CD4-positive, alpha-beta T cell treated with Interleukin-17A for 1 hour (primary cell): ENCODE data around the gene SRPRB.

Source experiments
- DNase-seq: peaks from one replicate; pipeline ENCODE4 v3.0.0-alpha.2; 2020

The SRPRB gene

DNA sequence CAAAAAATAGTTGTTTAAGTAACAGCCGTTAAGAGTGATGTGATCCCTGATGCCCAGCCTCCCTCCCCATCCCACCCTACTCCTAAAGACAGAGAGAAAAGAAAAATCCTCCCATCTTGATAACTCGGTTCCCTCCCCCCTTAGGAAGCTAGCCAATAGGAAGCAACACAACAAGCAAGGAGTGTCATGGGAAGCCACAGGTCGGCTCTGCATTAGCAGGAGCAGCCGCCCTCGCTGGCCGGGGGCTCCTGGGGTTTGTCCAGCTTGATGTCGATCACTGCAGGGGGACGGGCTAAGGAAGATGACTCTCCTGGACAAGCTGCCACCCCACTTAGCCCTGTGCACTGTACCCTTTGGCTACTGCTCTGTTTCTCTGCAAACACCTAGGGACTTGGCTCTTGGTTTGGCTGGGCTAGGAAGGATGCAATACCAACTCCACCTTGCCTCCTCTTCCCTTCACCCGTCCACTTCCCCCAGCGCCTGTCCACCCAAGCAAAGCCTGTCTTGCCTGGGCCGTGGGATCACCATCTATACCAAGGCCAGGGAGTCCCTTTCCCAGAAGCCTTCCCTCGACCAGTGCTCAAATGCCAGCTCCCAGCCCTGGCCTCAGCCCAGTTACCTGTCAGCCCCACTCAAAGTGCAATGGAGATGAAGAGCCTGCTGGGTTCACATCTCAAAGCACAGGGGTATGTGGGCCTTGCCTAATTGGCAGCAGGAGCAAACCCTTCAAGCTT, 23.1 kb downstream of the SRPRB start:
- no peak for DNase-seq

GRCh38 chr3:133829310-133829707, 23.7 kb downstream of the SRPRB start:
- no peak for DNase-seq

GRCh38 chr3:133830071-133830470, 24.5 kb downstream of the SRPRB start:
- no peak for DNase-seq

GRCh38 chr3:133831966-133832801, 26.6 kb downstream of the SRPRB start:
- no peak for DNase-seq

DNA sequence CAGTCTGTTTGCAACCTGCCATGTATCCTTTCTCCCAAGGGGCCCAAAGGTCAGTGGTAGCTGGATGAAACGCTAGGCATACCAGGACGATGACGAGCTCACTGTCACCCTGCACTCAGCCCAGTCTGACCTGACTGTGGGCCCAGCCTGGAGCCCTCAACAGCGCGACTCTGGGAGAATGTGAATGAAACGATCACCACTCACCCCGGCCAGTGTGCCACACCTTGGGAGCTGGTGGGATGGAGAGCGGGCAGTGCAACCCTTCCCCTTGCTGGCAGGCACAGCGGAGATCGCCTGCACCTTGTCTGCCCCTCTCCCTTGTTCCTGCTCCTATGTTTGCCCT, 27.2 kb downstream of the SRPRB start:
- no peak for DNase-seq

GRCh38 chr3:133833267-133833666, 27.7 kb downstream of the SRPRB start:
- DNase-seq: no peak

DNA sequence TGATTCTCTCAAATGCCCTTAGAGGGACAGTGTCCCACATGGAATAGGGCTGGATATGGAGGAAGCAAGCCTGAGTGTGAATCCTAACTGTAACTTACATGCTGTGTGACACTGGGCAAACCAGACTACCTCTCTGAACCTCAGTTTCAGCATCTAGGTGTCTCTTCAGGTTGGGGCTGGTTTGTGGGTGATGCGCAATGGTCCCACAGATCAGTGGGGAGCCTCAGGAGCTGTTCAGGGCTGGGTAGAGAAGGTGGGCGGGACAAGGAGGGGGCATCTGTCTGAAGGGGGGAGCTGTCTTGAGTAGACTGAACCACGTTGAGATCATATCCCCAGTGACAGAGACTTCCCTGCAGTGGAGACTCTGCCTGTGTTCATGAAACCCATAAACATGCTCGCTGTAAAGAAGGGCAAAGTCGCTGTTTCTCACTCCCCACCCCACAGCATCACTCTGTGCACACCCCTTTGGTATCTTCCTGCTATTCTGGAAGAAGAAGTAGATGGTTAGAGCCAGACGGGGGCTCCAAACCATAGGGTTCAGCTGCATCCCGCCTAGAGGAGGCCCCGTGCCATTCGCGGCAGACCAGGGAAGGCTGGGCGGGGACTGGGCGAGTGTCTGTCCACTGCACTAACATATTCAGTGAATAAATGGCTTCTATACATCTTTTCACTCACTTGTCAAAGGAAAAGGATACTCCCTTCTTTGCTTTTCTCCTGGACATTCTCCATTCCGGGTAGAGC, 28.4 kb downstream of the SRPRB start:
- no peak for DNase-seq

- DNase-seq: no peak
These were observed 29.2 kb downstream of the SRPRB start for GRCh38 chr3:133834621-133835417.

DNA sequence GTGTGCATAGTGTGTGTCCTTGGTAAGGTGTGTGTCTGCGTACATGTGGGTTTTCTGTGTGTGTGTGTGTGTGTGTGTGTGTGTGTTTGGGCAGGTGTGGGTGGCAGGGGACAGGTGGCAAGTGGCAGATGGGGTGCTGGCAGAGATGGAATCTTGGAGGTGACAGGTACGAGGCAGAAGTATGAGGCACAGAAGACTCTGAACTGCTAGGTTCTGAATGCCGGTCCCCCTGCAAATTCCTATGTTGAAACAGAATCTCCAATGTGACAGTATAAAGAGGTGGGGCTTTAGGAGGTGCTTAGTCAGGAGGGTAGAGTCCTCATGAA, 29.8 kb downstream of the SRPRB start:
- DNase-seq: no peak

DNA sequence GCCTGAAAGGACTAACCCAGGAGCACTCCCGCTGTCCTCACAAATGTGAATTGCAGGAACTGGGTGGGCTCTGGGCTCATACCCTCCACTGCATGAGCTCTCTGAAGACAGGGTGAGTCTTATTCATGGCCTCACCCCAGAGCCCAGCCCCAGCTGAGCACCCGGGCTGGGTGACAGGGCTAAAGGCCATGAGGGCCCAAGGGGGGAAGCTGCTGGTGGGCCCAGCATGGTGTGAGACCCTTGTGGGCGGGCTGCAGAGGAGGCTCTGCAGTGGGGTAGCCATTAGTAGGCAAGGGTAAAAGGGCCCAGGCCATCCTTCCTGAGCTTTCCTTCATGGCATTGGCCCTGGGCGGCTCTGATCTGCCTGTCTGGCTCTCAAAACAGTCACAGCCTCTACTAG, 30.3 kb downstream of the SRPRB start:
- DNase-seq: no peak

DNA sequence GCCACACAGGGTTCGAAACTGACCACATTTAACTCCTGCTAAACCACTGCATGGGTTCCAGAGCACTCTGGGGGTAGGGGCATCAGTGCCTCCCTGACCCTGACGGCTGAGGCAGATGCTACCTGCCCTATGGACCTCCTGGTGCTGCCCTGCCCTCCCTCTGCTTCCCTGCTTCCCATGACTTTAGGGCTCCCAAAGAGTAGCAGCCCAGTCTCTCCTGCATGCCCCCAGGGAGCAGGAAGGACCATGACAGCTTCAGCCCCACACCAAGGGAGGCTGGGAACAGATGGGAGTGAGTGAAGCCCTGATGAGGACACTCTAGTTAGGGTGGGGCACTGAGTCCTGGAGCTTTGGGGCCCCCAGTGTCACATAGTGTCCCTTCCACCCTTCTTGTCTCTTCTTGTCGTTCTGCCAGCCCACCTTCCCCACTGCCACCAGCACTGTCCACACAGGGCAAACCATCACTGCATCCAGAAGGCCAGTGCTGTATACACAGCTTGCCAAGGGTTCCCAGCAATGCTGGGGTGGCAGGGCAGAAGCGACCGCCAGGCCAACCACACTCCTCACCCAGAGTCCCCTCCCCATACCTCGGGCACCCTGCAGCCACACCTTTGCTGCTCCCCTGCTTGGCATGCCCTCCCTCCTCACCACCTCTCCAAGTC, 31.0 kb downstream of the SRPRB start:
- no peak for DNase-seq

DNA sequence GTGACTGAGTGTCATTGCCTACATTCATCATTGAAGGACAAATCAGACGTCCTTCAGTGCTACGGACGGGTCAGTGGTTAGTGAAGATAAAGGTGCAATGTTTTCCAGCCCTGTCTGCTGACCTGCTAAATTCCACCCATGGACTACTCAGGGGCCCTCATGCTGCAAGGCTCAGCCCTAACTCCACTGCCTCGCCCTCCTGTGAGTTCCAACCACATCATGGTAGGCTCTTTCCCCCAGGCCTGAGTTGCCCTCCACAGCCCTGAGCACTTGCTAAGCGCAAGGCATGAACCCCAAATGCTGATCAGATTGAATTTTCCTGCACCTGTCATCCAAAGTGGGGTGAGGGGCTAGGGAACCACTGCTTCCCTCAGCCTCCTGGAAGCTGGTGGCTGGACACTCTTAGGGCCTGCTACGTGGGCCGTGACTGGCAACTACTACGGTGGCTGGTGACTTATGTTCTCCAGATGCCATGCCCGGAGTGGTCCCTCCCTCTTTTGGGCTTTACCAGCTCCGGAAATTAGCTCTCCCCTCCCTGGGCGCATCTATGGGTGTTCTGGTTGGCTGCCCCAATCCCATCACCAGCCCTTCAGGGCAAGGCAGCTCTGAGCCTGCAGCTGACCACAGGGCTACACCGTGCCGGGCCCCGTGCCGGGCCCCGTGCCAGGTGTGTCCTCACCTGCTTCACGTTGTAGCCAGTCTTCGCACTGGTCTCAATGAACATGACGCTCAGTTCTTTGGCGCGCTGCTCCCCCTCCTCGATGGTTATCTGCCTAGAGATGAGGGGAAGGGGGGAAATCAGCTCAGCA, 32.1 kb downstream of the SRPRB start:
- no peak for DNase-seq

GRCh38 chr3:133838296-133838789, 32.7 kb downstream of the SRPRB start:
- no peak for DNase-seq

GRCh38 chr3:133838916-133839800, 33.5 kb downstream of the SRPRB start:
- DNase-seq: no peak

DNA sequence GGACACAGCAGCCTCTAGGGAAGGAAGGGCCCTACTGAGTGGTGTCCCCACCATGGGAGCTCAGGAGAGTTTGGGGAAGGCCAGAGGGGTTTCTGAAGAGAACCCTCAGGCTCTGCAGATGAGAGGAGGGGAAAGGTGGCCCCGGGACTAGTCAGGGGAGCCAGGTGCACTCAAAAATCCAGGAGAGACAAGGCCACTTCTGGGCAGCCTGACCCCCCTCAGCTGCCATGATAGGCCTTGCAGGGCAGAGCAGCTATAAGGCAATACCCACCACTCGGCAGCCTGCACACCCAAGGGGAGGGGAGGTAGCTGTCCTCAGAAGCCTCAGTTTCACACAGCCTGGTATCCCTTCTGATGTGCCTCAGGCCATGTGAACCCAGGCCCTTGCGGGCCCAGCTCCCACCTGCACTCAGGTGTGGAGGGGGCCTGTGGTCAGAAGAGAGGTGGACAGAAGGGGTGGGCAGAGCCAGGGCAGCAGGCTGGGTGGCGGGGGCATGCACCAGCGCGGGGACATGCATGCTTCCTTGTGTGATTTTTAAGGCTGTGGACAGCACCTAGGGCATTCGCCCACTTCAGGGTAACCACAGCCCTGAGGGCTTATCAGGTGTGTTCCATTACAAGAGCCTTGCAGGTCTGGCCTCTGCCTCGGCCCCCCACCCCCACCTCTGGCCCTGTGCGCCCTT, 34.6 kb downstream of the SRPRB start:
- no peak for DNase-seq

- no peak for DNase-seq
These were observed 35.2 kb downstream of the SRPRB start for GRCh38 chr3:133840767-133841166.

DNA sequence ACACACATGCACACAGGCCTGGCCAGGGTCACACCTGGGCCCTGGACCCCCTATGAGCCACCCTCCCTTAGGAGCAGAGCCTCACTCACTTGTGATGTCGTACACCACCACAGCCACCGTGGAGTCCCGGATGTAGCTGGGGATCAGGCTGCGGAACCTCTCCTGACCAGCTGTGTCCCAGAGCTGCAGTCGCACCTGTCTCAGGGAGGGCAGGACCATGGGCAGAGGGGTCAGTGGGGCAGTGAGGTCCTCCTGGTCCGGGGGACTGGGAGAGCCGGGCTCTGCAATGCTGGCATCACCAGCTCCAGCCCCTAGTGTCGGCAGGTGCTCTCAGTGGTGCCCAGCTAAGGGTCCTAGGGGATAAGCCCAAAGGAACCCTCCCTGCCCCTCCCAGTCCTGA, 35.6 kb downstream of the SRPRB start:
- no peak for DNase-seq

DNA sequence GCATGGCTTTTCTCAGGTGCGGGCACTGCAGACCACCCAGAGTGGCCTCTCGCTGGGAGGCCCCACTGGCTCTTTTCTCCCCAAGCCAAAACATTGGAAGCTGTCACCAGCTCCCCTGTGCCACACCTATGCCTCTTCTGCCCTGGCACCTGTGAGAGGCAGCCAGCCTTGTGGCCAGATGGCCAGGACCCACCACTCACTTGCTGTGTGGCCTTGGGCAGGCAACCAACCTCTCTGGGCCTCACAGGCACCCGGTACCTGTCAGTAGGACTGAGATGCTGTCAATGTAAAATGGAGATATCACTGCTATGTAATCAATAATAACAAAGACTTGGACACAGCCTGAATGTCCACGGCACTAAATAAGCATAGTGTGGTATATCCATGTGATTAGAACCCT, 36.5 kb downstream of the SRPRB start:
- DNase-seq: no peak

DNA sequence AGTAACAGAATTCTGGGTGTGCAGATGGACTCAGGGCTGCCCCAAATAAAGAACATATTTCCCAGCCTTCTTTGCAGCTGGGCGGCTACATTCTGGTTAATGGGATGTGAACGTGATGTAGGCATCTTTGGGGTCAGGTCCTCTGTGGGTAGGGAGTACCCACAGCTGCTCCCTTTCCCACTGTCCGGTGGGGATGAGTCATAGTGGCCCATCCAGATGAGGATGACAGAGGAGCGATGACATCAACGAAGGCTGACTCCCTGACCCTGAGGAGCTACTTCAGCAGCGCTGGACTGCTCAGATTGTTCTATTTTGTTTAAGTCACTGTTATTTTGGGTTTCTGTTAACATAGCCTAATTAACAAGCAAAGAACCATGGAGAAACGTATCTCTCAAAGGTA, 38.0 kb downstream of the SRPRB start:
- no peak for DNase-seq

GRCh38 chr3:133845127-133845526, 39.5 kb downstream of the SRPRB start:
- no peak for DNase-seq
